ENCODE results near the gene PPP1R16B. TPM values are rescaled to one million over a fixed set of nuclear protein-coding genes. Genes with fewer than 3 reads are reported as not detected.

The PPP1R16B gene
- total and polyA plus RNA-seq, 11 donors, result 1.9 to 12.2 (median 6.9) TPM

DNA sequence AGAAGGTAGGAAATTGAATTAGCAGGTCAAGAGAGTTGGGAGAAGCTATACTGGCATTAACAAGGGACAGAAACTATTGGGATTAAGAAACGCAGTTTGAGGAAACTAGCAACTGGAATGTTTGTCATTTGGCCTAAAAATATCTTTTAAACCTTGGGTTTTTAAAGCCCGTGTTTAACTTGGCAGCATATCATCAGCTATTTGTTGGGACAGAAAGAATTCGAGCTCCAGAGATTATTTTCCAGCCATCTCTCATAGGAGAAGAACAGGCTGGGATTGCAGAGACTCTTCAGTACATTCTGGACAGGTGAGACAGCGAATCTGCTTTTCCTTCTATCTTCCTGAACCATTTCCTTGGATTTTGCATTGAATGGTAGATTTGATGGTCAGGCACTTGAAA is 39.4 kb upstream of the PPP1R16B start:
- Histone ChIP-seq H3K27me3 (no peaks in the 10 kb centered on the region), H3K4me3 (no peak overlapping the region), H3K27ac (no peak overlapping the region), H3K36me3 (peaks cover 0 to 98% (median 90%) of the 10 kb centered on the region in 9 donors), H3K4me1 (peaks cover 0 to 10% (median 0%) of the 10 kb centered on the region in 12 donors), H3K9me3 (no peaks in the 10 kb centered on the region)
- 67 to 75% (median 70%) methylated on average over 4 of the region's 4 CpGs for WGBS, 4 donors
- intact Hi-C loops (cut with DNase I), result no loop called here
- no peak for ATAC-seq
- DNase-seq, result no peak
- TF ChIP-seq POLR2A (IDR thresholded peaks at IDR 0.05), result no peak
- TF ChIP-seq, protein P1, sequence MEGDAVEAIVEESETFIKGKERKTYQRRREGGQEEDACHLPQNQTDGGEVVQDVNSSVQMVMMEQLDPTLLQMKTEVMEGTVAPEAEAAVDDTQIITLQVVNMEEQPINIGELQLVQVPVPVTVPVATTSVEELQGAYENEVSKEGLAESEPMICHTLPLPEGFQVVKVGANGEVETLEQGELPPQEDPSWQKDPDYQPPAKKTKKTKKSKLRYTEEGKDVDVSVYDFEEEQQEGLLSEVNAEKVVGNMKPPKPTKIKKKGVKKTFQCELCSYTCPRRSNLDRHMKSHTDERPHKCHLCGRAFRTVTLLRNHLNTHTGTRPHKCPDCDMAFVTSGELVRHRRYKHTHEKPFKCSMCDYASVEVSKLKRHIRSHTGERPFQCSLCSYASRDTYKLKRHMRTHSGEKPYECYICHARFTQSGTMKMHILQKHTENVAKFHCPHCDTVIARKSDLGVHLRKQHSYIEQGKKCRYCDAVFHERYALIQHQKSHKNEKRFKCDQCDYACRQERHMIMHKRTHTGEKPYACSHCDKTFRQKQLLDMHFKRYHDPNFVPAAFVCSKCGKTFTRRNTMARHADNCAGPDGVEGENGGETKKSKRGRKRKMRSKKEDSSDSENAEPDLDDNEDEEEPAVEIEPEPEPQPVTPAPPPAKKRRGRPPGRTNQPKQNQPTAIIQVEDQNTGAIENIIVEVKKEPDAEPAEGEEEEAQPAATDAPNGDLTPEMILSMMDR (IDR thresholded peaks at IDR 0.05), result no peak

DNA sequence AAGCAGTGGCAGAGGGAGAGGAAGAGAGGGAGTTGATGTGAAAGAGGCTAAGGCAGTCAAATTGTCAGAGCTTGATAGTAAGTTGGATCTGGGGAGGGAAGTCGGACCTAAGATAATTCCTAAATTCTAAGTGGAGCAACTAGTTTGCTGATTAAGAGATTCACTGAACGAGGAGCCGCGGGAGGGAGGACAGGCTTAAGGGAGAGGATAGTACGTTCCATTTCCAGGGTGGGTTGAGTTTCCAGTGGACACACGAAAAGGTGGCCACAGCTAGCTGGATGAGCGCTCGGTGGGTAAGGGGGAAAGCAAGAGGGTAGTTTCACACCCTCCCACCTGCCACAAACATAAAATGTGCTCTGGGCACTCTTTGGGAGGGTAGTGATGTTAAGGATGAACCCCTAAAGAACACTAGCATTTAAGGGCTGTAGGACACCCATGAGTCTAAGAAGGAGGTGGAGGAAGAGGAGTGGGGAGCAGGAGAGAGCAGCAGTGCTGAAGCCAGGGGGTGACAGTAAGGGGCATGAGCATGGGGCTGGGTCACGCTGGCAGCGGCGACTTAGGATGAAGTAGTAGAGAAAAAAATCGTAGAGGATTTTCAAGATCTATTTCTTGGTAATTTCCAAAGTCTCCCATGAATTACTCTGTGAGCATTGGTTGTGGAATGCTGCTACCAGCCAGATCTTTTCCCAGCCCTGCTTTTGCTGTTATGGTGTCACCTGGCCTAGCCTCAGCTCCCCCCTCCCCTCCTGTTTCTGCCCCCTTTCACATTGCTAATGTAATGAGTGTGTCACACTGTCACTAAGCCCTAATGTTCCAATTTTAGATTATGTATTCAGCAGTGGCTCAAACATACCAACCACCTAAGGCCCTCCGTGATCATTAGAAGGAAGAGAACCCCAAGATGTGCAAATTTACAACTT is 35.9 kb upstream of the PPP1R16B start:
- Histone ChIP-seq H3K27ac (no peak overlapping the region), H3K27me3 (no peaks in the 10 kb centered on the region), H3K4me1 (peaks cover 0 to 10% (median 0%) of the 10 kb centered on the region in 12 donors), H3K36me3 (peaks cover 0 to 99% (median 93%) of the 10 kb centered on the region in 9 donors), H3K9me3 (peaks cover 0 to 9% (median 0%) of the 10 kb centered on the region in 12 donors), H3K4me3 (no peak overlapping the region)
- DNase-seq (no peak), ATAC-seq (no peak)
- 90 to 95% (median 94%) methylated on average over 13 of the region's 13 CpGs for WGBS, 4 donors
- no peak for TF ChIP-seq POLR2A (IDR thresholded peaks at IDR 0.05)
- TF ChIP-seq, protein P1 (IDR thresholded peaks at IDR 0.05), result no peak
- intact Hi-C loops (cut with DNase I), result no loop called here

DNA sequence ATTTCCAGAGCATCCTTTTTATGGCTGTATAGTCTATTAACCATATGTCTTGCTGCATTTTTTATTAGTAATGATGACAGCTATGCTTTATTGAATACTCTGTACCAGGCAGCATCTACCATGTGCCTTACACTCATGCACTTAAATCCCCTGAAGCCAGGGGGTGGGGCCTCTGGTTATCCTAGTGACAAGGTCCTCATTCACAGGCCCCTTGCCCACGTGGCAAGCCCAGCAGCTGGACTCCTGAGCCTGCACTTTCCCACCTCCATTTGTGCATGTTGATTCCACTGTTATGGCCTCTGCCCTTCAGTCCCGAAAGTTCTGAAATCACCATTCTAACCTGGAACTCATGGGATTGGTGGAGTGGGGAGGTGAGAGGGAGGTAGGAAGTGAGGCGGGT is 35.0 kb upstream of the PPP1R16B start:
- Histone ChIP-seq H3K9me3 (peaks cover 0 to 9% (median 0%) of the 10 kb centered on the region in 12 donors), H3K27me3 (no peaks in the 10 kb centered on the region), H3K4me3 (no peak overlapping the region), H3K27ac (no peak overlapping the region), H3K36me3 (peaks cover 0 to 99% (median 91%) of the 10 kb centered on the region in 9 donors), H3K4me1 (peaks cover 0 to 3% (median 0%) of the 10 kb centered on the region in 12 donors)
- 76 to 92% (median 87%) methylated on average over 3 of the region's 3 CpGs for WGBS, 4 donors
- ATAC-seq (no peak), DNase-seq (no peak)
- no peak for TF ChIP-seq POLR2A (IDR thresholded peaks at IDR 0.05)
- TF ChIP-seq, protein P1 (IDR thresholded peaks at IDR 0.05), result no peak
- intact Hi-C loops (cut with DNase I), result no loop called here

DNA sequence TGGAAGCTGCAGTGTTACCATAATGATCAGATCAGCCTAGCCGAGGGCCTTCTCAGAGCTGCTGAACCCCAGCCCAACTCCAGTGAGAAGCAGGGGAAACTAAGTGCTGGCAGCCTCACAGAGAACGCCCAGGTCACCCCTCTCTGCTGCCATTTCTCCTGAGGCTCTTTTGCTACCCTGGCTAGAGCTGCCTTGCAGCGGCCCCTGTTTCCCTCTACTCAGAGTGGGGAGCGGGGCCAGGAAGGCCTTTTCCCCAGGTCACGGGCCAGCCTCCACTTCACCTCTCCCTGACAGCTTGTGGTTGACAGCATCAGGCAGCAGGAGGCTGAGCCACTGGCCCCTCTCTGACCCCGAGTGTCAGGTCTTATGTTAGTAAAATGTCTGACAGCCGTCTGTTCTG is 34.5 kb upstream of the PPP1R16B start:
- no peak overlapping the region for H3K4me3 ChIP-seq
- H3K36me3 ChIP-seq, result peaks cover 0 to 98% (median 88%) of the 10 kb centered on the region in 9 donors
- no peak for TF ChIP-seq POLR2A (IDR thresholded peaks at IDR 0.05)
- TF ChIP-seq, protein P1 (IDR thresholded peaks at IDR 0.05), result no peak
- ATAC-seq, result no peak
- no peak for DNase-seq
- intact Hi-C loops (cut with DNase I), result no loop called here
- no peak overlapping the region for H3K27ac ChIP-seq
- no peaks in the 10 kb centered on the region for H3K4me1 ChIP-seq
- no peaks in the 10 kb centered on the region for H3K27me3 ChIP-seq
- H3K9me3 ChIP-seq, result peaks cover 0 to 9% (median 0%) of the 10 kb centered on the region in 12 donors
- 82 to 94% (median 90%) methylated on average over 7 of the region's 7 CpGs for WGBS, 4 donors

Data from heart left ventricle (tissue), 16 donors.